ENCODE data around the gene TADA2A. TPM values are rescaled to one million over a fixed set of nuclear protein-coding genes. Genes with fewer than 3 reads are reported as not detected.
A peak's percentile ranks its signal among the peaks of the same experiment; 100 is the strongest.

TADA2A gene
- 33.7 TPM for total RNA-seq

DNA sequence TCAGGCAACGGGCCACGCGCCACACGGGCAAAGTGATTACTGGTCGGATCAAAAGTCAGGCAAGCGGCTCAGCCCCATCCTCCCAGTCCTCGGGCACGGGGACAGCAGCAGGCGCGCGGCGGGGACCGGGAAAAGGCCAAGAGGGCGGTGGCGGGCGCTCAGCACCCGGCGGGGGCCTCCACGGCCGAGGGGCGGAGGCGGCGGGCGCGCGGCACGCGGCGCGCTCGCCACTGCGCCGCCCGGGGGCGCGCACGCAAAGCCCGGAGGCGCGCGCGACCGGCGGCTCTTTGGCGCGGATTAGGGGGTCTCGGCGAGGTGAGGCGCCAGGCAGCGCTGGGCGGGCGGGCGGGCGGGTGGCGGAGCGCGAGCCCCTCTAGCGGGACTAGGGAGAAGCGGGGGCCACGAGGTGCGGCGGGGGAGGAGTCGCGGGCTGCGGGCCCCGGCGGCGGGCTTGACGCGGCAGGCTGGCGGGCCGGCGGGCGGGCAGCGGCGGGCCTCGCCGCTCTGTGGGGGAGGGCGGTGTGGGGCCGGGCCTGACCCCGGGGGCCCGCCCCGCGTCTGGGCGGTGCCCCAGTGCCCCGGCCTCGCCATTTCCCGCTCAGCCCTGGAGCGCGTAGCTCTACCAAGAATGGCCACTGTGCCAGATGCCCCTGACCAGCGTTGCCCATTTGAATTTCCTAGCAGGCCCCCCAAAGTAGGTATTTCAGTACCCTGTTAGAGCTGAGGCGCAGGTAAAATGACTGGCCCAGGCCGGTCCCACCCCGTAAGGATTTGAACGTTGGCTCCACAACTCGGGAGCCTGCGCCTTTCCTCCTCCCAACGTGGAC lies at the start of gene TADA2A, which contains the start of gene ACACA:
TADA2A (plus strand) TSS at position 252 of the 827 bp plus-strand sequence. CDS start 4,480 bp downstream, outside the sequence.
ACACA (minus strand) TSS at position 202 of the 827 bp plus-strand sequence. CDS start 537 bp downstream, outside the sequence.
- DNase-seq (ENCODE audit: low spot score), result peak; percentile 77

GRCh38 chr17:37358098-37358829 lies 48.4 kb upstream of the TADA2A start:
- DNase-seq (ENCODE audit: low spot score), result peak; percentile 58

GRCh38 chr17:37358830-37359681 lies 47.6 kb upstream of the TADA2A start:
- peak; percentile 93 for DNase-seq (ENCODE audit: low spot score)

DNA sequence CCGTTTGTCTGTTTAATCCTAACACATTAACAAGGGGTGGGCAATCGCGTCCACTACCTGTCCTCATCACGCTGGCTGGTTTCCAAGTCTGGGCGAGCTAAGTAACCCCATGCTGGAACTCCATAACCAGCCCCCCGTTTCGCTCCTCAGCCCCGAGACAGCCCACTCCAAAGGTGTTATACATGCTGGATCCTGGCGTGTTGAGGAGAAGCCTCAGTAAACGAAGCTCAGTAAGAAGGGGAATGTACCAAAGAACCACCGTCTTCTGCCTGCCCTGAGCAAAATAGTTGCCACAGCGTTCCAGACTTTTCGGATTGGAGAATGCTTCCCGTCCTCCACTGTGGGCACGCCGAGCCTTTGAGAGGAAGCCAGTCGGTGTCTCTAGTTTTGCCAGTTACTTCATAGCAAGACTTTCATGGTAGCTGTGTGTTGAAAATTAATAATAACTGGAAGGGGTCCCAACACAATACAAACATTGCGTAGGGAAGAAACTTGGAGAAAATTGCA lies 47.0 kb upstream of the TADA2A start:
- DNase-seq (ENCODE audit: low spot score), result no peak

GRCh38 chr17:37360632-37361031 lies 46.1 kb upstream of the TADA2A start:
- no peak for DNase-seq (ENCODE audit: low spot score)

DNA sequence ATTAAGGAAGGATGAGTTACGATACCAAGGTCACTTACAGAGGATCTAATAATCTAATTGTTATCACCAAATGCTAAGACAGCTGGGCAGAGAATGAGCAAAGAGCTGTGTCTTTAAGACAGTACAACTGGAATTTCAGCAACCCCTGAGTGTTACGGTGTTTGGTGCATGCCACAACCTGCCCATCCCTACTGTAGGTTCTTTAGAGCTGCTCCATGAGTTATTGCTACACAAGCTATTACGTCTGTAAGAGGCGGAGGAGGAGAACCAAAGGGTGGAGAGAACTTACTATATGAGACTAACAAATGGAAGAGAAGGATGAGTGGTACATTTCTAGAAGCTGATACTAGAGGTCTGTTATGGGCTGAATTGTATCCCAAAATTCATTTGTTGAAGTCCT lies 45.1 kb upstream of the TADA2A start:
- DNase-seq (ENCODE audit: low spot score), result peak; percentile 58

DNA sequence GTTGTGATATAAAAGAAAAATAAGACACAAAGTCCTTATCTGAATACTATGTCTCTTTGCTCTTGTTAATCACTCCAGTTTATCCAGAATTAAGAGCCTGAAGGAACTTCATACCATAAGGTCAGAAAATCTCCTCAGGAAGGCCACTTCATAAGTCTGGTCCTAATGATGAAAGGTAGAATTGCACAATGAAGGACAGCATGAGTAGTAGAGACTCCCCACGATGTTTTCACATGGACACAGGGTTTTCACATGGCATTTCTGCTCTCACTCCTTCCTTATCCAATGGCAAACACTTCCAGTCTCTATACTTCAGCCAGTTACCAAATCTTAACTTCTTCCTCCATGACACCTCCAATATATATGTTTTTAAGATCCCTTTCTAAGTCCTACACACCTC lies 41.1 kb upstream of the TADA2A start:
- no peak for DNase-seq (ENCODE audit: low spot score)

GRCh38 chr17:37368577-37368976 lies 38.1 kb upstream of the TADA2A start:
- DNase-seq (ENCODE audit: low spot score), result no peak

DNA sequence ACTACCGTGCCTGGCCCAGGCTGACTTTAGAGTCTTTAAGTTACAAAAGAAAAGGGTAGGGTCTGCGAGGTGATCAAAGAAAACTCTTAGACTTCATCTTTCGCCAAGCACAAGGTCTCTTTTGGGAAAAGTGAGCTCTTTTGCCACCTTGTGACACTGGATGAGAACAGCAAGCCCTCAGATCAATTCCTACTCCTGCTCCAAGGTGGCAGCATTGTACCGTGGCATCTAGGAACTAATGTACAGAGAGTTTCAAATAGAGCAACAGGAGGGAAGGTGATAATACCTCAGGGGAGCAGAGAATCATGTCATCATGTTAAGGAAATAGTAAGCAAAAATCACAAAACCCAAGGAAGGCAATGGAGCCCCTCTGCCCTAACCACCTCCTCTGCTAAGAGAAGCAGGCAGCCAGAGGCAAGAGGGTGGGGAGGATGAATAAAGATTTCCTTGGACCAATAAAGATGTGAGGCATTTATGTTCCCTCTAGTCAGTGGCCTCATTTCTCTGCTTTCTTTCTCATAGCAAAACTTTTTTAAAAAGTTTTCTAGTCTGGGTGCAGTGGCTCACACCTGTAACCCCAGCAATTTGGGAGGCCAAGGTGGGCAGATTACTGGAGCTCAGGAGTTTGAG lies 33.0 kb upstream of the TADA2A start:
- peak; percentile 67 for DNase-seq (ENCODE audit: low spot score)

DNA sequence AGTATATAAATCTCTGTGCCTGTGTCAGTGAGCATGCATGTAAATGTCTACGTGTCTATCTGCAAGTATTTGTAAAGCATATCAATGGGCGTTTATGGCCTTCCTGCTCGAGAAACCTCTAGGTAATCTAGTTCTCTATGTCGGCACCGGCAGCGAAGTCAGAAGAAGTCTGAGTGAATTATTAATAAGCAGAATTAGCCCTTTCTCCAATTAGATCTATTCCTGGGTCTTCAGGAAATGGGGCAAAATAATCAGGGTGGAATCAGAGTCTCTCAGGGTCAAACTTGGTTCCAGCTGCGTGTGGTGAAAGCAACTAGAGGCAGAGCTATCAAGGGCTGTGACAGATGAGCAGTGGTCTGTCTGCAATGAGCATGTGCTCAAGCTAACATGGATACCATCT lies 31.0 kb upstream of the TADA2A start, which contains the start of gene C17orf78:
C17orf78 (plus strand) TSS at position 280 of the 400 bp plus-strand sequence; CDS start at position 388, 108 bp downstream.
- DNase-seq (ENCODE audit: low spot score), result no peak

- DNase-seq (ENCODE audit: low spot score), result no peak
Observed at GRCh38 chr17:37382056-37382455, 24.6 kb upstream of the TADA2A start.

DNA sequence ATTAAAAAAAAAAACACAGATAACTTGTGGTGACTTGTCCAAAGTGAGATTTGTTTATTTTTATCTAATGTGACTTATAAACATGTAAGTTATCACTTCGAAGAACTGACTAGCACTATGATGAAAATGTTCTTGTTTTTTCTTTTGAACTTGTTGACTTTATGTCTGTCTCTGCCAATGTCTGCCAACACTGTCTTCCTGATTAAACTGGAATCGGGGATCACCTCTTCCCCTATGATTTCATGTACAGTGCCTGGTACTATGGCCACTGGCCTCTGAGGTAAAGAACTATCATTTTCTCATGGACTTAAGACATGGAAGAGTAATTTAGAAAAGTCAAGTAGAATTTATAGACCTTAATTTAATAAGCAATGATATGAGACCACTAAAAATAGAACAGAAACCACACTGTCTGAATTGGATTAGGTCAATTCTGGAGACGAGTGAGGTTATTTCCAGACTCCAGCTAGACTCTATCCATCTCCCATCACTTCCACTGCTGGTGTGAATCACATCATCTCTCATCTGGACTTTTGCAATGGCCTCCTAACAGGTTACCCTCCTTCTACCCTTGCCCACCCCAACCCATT lies 22.0 kb upstream of the TADA2A start:
- no peak for DNase-seq (ENCODE audit: low spot score)

DNA sequence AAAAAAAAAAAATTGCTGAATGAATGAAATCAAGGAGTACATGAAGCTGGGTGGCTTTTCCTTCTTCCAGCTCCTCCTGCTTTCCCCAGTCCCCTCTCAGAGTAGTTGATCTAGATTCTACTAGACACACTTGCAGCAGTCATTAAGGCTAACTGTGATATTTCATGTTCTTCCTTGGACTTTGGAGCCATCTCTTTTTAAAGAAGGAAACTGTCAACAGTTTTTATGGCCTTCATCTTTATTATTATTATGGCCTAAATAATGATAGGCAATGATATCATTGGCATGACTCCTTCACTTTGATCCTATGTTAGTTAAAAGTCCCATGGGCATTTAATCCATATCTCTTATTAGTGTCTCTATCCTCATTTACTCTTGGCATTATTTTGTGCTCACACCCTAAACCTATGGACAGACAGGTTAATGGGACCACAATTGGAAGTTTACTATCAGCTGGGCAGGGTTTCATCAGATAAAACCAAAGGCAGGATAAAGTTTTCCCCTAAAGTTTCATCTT lies 21.2 kb upstream of the TADA2A start:
- DNase-seq (ENCODE audit: low spot score), result no peak

DNA sequence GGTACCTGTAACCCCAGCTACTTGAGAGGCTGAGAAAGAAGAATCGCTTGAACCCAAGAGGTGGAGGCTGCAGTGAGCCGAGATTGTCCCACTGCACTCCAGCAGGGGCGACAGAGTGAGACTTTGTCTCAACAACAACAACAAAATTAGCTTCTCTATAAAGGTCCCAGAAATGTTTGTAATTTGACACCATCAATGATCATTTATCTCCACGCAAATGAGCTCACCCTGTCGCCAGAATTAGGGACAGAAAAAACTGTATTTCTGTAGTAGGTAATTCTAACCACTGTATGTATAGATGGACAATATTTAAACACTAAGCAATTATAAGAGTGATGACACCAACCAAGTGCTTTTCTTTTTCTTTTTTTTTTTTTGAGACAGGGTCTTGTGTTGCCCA lies 20.2 kb upstream of the TADA2A start:
- DNase-seq (ENCODE audit: low spot score), result no peak

DNA sequence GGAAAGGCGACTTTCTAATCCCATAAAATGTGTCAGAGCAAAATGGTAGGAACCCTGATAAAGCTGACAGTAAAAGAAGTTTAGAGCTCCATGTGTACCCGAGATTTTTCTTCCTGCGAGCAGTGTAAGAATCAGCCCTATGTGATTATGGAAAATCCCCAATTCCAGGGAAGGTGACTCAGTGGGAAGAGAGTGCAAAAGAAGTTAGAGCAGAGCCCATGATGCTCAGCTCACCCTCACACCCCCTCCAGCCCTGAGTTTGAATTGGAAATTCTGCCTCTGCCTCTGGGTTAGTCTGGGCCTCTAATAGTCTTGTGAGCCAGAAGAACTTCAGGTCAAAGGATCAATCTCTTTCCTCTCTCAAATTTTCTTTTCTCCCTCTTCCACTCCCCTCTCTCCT lies 18.4 kb upstream of the TADA2A start:
- no peak for DNase-seq (ENCODE audit: low spot score)

DNA sequence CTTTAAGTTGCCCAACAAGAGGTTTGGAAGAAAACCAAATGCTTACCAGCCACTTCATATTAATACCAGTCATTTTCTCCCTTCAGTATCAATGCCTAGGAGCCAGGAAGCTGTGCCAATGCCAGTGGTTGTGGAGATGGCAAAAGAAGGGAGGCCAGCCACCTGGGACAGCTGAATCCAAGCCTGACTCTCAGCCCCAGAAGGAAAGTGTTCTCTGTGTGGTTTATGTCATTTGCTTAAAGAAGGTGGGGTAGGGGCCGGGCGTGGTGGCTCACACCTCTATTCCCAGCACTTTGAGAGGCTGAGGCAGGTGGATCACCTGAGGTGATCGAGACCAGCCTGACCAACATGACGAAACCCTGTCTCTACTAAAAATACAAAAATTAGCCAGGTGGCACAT lies 17.5 kb upstream of the TADA2A start:
- DNase-seq (ENCODE audit: low spot score), result no peak

GRCh38 chr17:37391146-37391545 lies 15.5 kb upstream of the TADA2A start:
- DNase-seq (ENCODE audit: low spot score), result no peak

DNA sequence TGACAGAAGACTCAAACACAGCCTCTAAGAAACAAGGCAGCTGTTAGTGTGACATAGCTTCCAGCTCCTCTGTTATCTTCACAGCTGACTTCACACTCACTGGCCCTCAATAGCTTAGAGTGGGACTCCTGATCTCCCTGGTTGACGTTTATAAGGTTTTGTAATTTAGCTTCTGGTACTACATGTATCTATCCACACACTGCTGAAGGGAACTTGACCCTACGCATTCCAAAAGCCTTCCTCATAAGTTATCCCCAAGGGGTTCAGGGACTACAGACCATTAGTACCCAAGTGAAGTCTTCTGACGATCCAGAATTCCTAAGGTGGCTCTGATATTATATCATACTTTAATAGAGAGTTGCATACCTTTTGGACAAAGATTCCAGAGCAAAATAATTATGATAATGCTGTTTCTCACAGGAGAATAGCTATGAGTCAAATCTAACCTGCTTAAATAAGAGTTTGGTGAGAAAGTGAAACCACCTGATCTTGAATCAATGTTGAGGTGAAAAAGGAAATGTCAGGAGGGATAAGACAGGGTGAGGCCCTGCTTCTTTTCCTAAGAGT lies 14.6 kb upstream of the TADA2A start:
- DNase-seq (ENCODE audit: low spot score), result no peak

GRCh38 chr17:37393352-37393751 lies 13.3 kb upstream of the TADA2A start:
- DNase-seq (ENCODE audit: low spot score), result no peak

- no peak for DNase-seq (ENCODE audit: low spot score)
Observed at GRCh38 chr17:37399265-37399803, 7.4 kb upstream of the TADA2A start.
